ENCODE measurements around the gene SCCPDH.
A peak's percentile ranks its signal among the peaks of the same experiment; 100 is the strongest.

Gene SCCPDH

DNA sequence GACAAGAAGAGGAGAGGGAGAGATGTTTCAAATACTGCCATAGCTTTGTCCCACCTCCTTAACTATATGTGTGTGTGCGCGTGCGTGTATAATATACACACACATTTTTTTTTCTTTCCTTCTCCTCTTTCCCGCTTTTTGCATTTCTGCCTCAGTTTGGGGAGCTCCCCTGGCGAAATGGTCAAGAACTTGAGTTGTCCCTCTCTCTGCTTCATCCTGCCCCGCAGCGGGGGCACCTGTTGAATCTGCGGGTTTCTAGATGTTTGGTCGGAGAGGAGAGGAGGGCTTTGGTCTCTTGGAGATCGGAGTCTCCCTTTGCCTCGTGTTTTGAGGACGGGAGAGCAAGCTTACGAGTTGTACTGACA is 504 bp downstream of the SCCPDH start:
- no peaks in the 10 kb centered on the region for H3K9me3 ChIP-seq (ENCODE audit: control insufficient read depth, insufficient read depth, low read depth, low read length)

DNA sequence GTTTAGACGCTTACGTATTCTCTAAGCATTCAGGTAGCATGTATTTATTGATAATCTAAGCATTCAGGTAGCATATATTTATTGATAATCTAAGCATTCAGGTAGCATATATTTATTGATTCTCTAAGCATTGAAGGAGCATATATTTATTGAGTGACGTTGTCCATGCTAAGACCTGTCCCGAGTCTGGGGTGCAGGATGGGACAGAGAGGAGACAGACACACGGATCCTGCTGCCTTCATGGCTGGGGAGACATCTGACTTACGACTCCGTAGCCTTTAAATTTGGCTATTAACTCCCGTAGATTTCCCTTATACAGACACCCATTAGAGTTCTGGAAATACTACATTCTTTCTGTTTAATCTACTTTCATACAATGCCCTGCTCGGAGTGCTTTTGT is 982 bp downstream of the SCCPDH start:
- no peaks in the 10 kb centered on the region for H3K9me3 ChIP-seq (ENCODE audit: control insufficient read depth, insufficient read depth, low read depth, low read length)
- ChIA-PET POLR2A (no interaction called here), CTCF (no interaction called here)
- H3K27ac ChIP-seq (ENCODE audit: extremely low read depth, low read depth, low read length), result no peak overlapping the region
- H3K4me3 ChIP-seq (ENCODE audit: low read depth, low read length), result no peak overlapping the region
- H3K4me1 ChIP-seq (ENCODE audit: control insufficient read depth, insufficient read depth, low read length), result no peaks in the 10 kb centered on the region
- no peak for TF ChIP-seq ZNF202 (tag by site-specific recombination; IDR thresholded peaks at IDR 0.05; ENCODE audit: borderline replicate concordance)
- TF ChIP-seq ZNF19 (tag by site-specific recombination; IDR thresholded peaks at IDR 0.05; ENCODE audit: low read depth), result no peak
- no peak for TF ChIP-seq ZNF324 (tag by site-specific recombination; IDR thresholded peaks at IDR 0.05)
- TF ChIP-seq, protein P1, sequence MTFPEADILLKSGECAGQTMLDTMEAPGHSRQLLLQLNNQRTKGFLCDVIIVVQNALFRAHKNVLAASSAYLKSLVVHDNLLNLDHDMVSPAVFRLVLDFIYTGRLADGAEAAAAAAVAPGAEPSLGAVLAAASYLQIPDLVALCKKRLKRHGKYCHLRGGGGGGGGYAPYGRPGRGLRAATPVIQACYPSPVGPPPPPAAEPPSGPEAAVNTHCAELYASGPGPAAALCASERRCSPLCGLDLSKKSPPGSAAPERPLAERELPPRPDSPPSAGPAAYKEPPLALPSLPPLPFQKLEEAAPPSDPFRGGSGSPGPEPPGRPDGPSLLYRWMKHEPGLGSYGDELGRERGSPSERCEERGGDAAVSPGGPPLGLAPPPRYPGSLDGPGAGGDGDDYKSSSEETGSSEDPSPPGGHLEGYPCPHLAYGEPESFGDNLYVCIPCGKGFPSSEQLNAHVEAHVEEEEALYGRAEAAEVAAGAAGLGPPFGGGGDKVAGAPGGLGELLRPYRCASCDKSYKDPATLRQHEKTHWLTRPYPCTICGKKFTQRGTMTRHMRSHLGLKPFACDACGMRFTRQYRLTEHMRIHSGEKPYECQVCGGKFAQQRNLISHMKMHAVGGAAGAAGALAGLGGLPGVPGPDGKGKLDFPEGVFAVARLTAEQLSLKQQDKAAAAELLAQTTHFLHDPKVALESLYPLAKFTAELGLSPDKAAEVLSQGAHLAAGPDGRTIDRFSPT (tag by site-specific recombination; IDR thresholded peaks at IDR 0.05), result no peak
- TF ChIP-seq ZNF830 (tag by site-specific recombination; IDR thresholded peaks at IDR 0.05; ENCODE audit: low read depth), result no peak
- TF ChIP-seq, protein P2, sequence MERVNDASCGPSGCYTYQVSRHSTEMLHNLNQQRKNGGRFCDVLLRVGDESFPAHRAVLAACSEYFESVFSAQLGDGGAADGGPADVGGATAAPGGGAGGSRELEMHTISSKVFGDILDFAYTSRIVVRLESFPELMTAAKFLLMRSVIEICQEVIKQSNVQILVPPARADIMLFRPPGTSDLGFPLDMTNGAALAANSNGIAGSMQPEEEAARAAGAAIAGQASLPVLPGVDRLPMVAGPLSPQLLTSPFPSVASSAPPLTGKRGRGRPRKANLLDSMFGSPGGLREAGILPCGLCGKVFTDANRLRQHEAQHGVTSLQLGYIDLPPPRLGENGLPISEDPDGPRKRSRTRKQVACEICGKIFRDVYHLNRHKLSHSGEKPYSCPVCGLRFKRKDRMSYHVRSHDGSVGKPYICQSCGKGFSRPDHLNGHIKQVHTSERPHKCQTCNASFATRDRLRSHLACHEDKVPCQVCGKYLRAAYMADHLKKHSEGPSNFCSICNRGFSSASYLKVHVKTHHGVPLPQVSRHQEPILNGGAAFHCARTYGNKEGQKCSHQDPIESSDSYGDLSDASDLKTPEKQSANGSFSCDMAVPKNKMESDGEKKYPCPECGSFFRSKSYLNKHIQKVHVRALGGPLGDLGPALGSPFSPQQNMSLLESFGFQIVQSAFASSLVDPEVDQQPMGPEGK (tag by site-specific recombination; IDR thresholded peaks at IDR 0.05), result no peak
- peaks cover 0 to 27% of the 10 kb centered on the region in 2 experiments; a peak in 1 of 3 replicates for H3K36me3 ChIP-seq (ENCODE audit: control insufficient read depth in 2 of 2, insufficient read depth in 1 of 2, low read length in 2 of 2)

More for the DNA sequence above, 504 bp downstream of the SCCPDH start:
- ChIA-PET POLR2A (interaction anchor here (0.9 kb wide), 1 partner anchor 15 kb away, joined by 3 read pairs; no protein-coding TSS in a partner anchor), CTCF (no interaction called here)
- H3K36me3 ChIP-seq (ENCODE audit: control insufficient read depth in 2 of 2, insufficient read depth in 1 of 2, low read length in 2 of 2), result peaks cover 0 to 23% of the 10 kb centered on the region in 2 experiments; a peak in 1 of 3 replicates
- TF ChIP-seq, protein P3, sequence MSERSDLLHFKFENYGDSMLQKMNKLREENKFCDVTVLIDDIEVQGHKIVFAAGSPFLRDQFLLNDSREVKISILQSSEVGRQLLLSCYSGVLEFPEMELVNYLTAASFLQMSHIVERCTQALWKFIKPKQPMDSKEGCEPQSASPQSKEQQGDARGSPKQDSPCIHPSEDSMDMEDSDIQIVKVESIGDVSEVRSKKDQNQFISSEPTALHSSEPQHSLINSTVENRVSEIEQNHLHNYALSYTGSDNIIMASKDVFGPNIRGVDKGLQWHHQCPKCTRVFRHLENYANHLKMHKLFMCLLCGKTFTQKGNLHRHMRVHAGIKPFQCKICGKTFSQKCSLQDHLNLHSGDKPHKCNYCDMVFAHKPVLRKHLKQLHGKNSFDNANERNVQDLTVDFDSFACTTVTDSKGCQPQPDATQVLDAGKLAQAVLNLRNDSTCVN (tag by site-specific recombination; optimal IDR thresholded peaks at IDR 0.05), result peak; percentile 16
- TF ChIP-seq SCRT2 (tag by site-specific recombination; IDR thresholded peaks at IDR 0.05) (peak; percentile 92), ZSCAN30 (tag by site-specific recombination; IDR thresholded peaks at IDR 0.05) (no peak), ZBTB20 (tag by site-specific recombination; IDR thresholded peaks at IDR 0.05) (peak; percentile 31; the same call in 1 of the 2 replicates), SCRT1 (tag by site-specific recombination; IDR thresholded peaks at IDR 0.05; ENCODE audit: borderline replicate concordance) (peak; percentile 86), ZNF155 (tag by site-specific recombination; IDR thresholded peaks at IDR 0.05) (no peak)
- no peaks in the 10 kb centered on the region for H3K4me1 ChIP-seq (ENCODE audit: control insufficient read depth, insufficient read depth, low read length)
- H3K4me3 ChIP-seq (ENCODE audit: low read depth, low read length), result peak overlapping the region; percentile 61
- H3K27ac ChIP-seq (ENCODE audit: extremely low read depth, low read depth, low read length), result peak overlapping the region; percentile 59; the same call in 1 of the 2 replicates

DNA sequence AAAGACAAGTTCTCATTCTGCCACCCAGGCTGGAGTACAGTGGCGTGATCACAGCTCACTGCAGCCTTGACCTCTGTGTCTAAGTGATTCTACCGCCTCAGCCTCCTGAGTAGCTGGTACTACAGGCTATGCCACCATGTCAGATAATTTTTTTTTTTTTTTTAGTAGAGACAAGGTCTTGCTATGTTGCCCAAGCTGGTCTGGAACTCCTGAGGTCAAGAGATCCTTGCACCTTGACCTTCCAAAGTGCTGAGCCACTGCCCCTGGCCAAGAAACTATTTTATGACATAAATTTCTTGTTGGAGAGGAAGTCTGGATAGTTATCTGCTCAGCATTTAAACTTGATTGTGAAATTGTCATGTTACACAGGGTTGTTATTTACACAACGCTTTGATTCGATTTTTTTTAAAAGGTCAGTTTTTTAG is 2.1 kb downstream of the SCCPDH start:
- CTCF ChIA-PET, result no interaction called here
- no peak overlapping the region for H3K27ac ChIP-seq (ENCODE audit: extremely low read depth, low read depth, low read length)
- POLR2A ChIA-PET, result no interaction called here

More for the DNA sequence above, 2.1 kb downstream of the SCCPDH start:
- no peaks in the 10 kb centered on the region for H3K9me3 ChIP-seq (ENCODE audit: control insufficient read depth, insufficient read depth, low read depth, low read length)
- no peaks in the 10 kb centered on the region for H3K4me1 ChIP-seq (ENCODE audit: control insufficient read depth, insufficient read depth, low read length)
- H3K4me3 ChIP-seq (ENCODE audit: low read depth, low read length), result no peak overlapping the region
- H3K36me3 ChIP-seq (ENCODE audit: control insufficient read depth in 2 of 2, insufficient read depth in 1 of 2, low read length in 2 of 2), result peaks cover 0 to 38% of the 10 kb centered on the region in 2 experiments; a peak in 1 of 3 replicates
- TF ChIP-seq ZNF585B (tag by site-specific recombination; IDR thresholded peaks at IDR 0.05), result no peak
- TF ChIP-seq, protein P4, sequence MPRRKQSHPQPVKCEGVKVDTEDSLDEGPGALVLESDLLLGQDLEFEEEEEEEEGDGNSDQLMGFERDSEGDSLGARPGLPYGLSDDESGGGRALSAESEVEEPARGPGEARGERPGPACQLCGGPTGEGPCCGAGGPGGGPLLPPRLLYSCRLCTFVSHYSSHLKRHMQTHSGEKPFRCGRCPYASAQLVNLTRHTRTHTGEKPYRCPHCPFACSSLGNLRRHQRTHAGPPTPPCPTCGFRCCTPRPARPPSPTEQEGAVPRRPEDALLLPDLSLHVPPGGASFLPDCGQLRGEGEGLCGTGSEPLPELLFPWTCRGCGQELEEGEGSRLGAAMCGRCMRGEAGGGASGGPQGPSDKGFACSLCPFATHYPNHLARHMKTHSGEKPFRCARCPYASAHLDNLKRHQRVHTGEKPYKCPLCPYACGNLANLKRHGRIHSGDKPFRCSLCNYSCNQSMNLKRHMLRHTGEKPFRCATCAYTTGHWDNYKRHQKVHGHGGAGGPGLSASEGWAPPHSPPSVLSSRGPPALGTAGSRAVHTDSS (tag by site-specific recombination; IDR thresholded peaks at IDR 0.05), result no peak

All from HEK293 (cell line).